Fibroblast of upper back skin (primary cell): ENCODE results near the gene PCDHGB4.
A peak's percentile ranks its signal among the peaks of the same experiment; 100 is the strongest.
"Not testable (repeated sequence)": the region's sequence is repeated elsewhere in the genome, so short reads cannot be mapped to it uniquely, and the experiment has no call there.

Experiments used
- DNase-seq: peaks from one replicate; pipeline ENCODE4 v3.0.0-alpha.2; 2013

Gene PCDHGB4

GRCh38 chr5:141432726-141433125, 45.2 kb downstream of the PCDHGB4 start:
- not testable (repeated sequence) for DNase-seq

- no peak for DNase-seq
Measured at GRCh38 chr5:141434006-141434405, 46.5 kb downstream of the PCDHGB4 start.

GRCh38 chr5:141437221-141437620, 49.7 kb downstream of the PCDHGB4 start:
- peak; percentile 41 for DNase-seq

- peak; percentile 48 for DNase-seq
Measured at GRCh38 chr5:141439411-141440141, 52.1 kb downstream of the PCDHGB4 start.
